Right renal cortex interstitium (tissue), 3 donors: ENCODE measurements around the gene KPTN. TPM values are rescaled to one million over a fixed set of nuclear protein-coding genes. Genes with fewer than 3 reads are reported as not detected.

Experiments used
- DNase-seq, 3 donors: peaks; one replicate each; pipeline ENCODE4 v3.0.0-alpha.2; 2013; ENCODE audit warnings: low read depth in 3 of 3, low spot score in 2 of 3
- polyA plus RNA-seq, 3 donors: library from polyadenylated mRNA; unstranded; fragments of 120-200 nt; gene quantifications; one replicate each; pipeline ENCODE4 v1.2.1, GENCODE V29; 2013; ENCODE audit not compliant: insufficient read length in 3 of 3

Gene KPTN
- polyA plus RNA-seq, 3 donors, result 10.6 to 12.9 (median 12.0) TPM

DNA sequence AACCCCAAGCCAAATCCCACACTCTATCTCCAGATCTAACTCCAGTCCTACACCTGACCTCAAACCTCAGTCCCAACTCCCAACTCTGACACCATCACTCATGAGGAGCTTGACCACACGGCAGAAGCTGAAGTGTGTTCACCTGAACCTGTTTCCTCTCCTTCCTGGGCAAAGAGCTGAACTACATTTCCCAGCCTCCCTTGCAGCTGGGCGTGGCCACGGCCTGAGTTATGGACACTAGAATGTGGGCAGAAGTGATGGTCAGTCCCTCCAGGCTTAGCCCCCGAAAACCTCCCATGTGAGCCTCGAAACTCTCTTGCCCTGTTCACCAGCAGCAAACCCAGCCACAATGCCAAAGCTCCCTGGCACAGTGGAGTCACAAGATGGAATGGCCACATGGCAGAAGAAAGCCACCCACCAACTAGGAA lies 45.2 kb downstream of the KPTN start:
- DNase-seq, result no peak

DNA sequence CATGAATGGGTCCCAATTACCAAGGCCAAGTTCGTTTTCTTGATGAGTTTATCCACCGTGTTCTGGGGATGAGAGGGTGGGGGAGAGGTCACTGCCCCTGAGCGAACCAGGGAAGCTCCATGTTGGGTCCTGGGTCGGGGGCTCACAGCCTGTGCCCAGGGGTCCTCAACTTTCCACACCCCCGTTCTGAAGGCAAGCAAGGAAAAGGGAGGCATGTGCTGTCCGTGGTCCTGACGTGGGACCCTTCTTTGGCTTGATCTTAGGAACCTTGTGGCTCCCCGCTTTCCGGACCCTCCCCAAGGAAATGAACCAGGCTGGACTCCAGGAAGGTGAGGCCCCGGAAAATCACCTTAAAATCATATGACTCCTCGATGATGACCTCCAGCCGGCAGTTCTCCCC lies 46.5 kb downstream of the KPTN start:
- DNase-seq, result no peak

DNA sequence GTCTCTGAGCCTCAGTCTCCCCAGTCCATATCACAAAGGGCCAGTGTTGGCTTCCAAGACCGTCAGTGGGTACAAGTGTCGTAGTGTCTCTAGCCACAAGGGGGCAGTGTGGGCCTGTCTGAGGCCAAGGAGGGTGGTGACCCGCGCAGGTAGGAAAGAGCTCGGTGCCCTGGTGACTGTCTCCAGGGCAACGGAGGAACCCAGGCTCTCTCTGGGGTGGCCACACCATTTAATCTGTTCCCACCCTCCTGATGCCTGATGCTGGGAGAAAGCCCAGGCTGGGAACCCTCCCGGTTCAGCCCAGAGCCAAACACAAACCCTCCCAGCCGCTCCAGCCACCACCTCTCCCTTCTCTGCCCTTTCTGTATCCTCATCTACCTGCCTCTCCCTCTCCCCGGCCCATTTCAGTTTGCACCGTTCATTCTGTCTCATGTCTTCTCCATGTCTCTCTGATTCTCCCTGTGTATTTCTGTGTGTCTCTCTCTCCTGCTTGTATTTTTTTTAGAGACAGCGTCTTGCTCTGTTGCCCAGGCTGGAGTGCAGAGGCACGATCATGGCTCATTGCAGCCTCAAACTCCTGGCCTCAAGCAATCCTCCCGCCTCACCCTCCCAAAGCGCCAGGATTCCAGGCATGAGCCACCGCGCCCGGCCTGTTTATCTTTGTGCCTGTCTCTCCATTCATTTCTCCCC lies 47.2 kb downstream of the KPTN start:
- DNase-seq, result no peak

DNA sequence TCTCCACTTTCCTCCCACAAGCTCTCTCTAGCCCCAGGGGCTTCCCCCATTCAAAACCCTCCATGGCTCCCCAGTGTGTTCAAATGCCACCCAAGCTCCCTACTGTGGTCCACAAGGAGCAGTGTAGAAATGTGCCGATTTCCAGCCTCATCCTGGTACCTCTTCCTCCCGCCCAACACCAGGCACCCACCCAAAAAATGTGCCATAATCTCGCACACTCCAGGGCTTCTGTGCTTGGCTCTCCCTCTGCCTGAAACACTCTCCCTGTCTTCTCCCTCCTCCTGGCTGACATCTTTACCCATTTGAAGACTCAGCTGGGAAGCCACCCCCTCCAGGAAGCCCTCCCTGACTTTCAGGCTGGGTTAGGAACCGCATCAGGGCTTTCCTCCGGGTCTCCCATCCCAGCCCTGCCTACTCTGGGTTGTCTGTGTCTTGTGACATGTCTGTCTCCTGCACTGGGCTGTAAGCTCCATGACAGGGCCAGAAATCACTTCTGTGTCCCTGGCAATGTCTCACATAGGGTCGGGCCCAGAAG lies 48.1 kb downstream of the KPTN start:
- no peak for DNase-seq

DNA sequence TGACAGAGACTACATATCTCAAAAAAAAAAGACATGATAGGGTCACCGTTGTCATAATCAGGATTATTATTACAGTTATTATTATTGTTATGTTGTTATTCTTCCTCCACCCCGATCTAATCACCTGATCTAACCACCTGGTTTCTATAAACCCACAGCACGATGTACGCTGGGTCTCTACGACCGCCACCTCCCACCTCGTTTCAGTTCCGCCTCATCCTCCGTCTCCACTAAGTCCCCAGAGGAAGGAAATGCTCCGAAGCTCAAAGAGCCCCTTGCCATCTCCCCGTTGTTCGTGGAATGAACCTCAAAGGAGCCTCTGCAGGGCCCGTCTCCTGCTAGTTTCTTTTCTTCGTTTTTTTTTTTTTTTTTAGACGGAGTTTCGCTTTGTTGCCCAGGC lies 48.8 kb downstream of the KPTN start:
- DNase-seq, result no peak

DNA sequence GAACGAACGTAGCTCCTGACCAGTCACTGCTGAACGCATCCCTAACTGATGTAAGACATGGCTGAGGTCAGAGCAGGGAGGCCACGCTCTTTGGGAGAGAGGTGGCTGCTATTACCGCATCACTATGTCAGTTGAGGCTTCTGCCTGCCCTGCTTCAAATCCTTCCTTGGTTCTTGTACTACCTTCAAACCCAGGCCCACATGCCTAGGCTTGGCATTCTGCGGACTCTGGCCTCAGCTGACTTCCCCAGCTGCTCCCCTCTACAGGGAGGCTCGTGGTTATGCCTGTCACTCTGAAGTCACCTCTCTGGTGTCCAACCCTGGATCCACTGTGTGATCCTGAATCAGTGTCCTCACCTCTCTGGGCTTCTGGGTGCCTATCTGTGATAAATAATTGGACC lies 49.9 kb downstream of the KPTN start:
- no peak for DNase-seq

DNA sequence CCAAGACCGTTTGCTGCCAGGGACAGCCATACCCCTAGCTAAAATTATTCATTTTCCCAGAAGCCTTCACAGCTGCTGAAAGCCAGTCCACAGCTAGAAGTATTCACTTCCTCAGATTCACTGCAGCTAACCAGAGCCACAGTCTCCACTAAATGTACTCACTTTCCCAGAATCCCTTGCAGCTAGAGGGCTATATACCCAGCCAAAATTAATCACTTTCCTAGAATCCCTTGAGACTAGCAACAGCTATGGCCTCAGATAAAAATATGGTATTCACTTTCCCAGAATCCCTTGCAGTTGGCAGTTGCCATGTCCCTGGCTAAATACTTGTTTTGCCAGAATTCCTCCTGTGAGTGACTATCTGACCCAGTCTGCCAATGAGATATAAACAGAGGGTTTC lies 50.9 kb downstream of the KPTN start:
- DNase-seq, result no peak

DNA sequence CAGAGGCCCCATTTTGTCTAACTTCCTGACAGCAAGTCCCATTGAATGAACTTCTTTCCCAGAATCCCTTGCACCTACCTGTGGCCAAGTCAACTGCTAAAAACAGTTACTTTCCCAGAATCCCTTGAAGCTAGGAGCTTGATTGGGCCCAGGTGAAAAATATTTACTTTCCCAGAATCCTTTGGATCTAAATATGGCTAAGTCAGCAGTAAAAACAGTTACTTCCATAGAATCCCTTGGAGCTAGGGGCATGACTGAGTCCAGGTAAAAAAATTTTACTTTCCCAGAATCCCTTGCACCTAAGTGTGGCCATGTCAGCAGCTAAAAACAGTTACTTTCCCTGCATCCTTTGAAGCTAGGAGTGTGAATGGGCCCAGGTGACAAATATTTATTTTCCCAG lies 51.5 kb downstream of the KPTN start:
- no peak for DNase-seq

DNA sequence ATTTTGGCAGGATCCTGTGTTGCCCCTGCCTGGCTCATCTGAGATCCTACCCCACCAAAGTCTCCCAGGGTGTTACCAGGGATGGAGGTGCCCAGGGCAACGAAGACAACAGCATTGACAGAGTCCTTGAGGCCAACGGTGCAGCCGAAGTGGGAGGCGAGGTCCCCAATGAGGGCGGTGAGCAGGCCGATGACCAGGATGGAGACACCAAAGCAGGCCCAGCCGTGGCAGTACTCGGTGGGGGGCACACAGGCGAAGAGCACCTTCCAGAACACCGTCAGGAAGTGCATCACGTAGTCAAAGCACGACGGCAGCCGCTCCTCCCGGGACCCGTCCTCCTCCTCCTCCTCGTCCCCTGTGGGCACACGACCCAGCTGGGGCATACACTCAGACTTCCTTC lies 51.9 kb downstream of the KPTN start:
- no peak for DNase-seq

DNA sequence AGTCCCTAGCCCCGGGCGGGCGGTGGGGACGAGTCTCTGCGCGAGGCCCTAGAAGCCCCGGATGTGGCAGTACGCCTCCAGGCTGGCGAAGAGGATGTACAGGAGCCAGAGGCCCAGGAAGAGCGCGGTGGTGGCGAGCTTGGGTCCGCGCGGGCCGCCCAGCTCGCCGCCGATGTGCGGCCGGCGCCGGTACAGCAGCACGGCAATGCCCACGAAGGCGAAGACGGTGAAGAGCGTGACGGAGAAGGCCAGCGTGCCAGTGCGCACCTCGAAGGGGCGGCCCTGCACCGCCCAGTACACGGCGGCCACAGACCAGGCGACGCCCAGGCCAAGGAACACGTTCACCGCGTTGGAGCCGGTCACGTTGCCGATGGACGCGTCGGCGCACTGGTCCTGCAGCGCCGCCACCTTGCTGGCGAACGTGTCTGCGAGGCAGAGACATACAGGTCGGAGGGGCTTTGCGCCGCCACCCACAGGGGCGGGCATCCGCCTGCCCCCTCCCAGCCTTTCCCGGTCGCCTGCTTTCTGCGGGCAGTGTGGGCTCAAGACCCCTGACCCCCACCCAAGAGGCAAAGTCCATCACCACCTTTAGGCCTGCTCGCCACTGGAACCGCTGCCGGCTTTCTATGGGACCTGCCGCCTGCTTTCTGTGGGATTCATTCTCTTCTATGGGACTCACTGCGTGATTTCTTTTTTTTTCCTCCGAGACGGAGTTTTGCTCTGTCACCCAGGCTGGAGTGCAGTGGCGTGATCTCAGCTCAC lies 53.8 kb downstream of the KPTN start:
- no peak for DNase-seq

DNA sequence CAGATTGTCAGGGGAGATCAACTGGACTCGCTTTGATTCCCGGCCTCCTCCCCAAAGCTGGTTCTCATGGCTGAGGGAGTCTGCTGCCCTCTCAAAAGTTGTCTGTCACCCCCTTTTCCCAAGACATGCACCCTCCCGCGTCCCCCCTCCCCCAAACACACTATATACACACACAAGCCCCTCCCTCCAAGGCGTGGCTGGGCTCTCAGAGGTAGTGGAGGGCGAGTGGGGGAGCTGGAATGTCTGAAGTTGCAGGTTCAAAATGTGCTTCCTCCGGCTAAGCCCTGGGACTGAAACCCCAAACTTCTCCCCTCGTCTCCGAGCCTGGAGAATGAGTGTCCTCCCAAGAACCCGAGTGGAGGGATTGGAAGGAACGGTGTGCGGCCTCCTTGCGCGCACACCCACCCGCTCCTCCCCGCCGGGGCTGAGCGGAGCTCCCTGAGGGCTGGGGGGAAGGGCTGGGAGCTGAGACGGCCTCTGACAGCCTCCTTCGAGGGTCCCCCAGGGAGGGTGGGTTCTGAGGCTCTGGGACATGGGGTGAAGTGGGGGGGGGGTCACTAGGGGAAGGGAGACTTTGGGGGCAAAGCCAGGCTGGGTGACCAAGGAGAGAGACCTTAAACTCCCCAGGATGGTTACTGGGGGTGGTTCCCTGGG lies 54.8 kb downstream of the KPTN start:
- DNase-seq, result no peak

DNA sequence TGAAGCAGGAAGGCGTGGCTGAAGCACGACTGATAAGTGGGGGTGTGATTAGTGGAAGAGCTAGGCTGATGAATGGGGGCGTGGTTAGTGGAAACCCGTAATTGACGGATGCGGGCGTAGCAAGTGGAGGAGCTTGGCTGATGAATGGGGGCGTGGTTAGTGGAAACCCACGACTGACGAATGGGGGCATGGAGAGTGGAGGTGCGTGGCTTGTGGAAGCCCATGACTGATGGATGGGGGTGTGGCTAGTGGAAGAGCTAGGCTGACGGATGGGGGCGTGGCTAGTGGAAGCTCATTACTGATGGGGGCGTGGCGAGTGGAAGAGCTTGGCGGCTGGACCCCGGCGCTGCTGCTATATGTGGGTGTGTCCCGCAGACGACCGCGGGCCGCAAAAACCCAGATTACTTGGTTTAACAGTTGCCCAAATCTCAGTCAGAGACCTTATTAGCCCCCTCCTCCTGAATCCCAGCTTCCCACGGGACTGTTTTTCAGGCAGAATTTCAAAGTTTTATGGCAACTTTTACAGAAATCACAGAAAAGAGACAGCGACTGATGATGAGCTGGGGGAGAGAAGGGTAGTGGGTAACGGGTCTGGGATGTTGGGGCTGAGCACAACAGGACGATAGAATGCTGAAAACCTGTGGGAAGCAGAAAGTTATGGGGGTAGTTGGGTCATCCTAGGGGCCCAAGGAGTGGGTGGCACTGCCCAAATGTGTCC lies 55.7 kb downstream of the KPTN start:
- DNase-seq, result peak in 2 of 3 donors; percentile 78 to 81

DNA sequence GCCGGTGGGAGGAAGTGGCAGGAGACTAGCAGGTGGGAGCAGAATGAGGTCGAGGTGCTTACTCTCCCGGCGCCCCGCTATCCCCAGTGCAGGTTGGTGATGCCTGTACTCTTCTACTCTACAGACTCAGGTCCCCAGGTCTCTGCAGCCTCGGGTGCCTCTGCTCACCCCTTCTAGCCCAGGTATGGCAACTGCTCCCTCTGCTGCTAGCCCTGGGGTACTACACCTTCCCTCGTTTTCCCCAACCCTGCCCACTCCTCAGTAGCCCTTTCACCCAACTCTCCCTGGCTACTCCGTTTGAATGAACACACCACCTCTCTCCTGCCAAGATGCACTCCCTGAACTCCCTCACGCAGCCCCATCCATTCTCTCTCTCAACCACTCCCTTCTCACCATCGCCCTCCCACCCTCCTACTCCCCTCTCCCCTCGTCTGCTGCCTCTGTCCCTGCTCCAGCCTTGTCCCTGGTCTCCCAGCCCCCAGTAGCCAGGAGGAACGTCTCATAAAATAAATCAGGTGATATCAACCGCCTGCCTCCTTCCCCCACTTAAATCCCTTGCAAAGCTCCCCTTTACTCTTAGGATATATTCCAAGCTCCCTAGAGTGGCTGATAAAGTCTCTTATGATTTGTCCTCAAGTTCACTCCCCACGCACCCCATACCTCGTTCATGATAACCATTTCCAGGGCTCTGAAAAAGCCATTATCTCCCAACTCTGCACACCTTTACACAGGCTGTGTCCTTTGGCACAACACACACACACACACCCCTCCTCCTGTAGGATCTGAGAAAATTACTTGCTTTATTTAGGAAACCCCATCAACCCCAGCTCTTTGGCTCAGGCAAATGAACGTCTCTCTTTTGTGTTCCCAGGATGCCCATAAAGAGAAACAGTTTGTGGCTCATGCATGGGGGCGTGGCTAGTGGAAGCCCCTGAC lies 56.5 kb downstream of the KPTN start:
- no peak for DNase-seq

Other genes with a start within 250 kb of the KPTN start
- 10 to 100 TPM; 18.9 to 20.4 (median 19.9) TPM for gene CCDC9, start 227.7 kb downstream of the KPTN start, polyA plus RNA-seq
- gene INAFM1, start 209.3 kb downstream of the KPTN start, polyA plus RNA-seq, result 1 to 10 TPM; 5.1 to 6.1 (median 5.5) TPM
- gene C5AR1, start 174.4 kb downstream of the KPTN start, polyA plus RNA-seq, result 1 to 10 TPM; 3.9 to 4.6 (median 4.0) TPM
- gene C5AR2, start 152.0 kb downstream of the KPTN start, polyA plus RNA-seq, result under 1 TPM; 0.27 to 0.35 (median 0.29) TPM
- 10 to 100 TPM in 2 of 3 donors, 1 to 10 TPM in 1; 9.9 to 10.9 (median 10.5) TPM for gene DHX34, start 134.9 kb downstream of the KPTN start, polyA plus RNA-seq
- gene MEIS3, start 64.7 kb downstream of the KPTN start, polyA plus RNA-seq, result 10 to 100 TPM; 15.3 to 19.2 (median 17.9) TPM
- gene SLC8A2, start 12.3 kb downstream of the KPTN start, polyA plus RNA-seq, result under 1 TPM; 0.07 to 0.28 (median 0.08) TPM
- 100 to 1,000 TPM; 159 to 174 (median 160) TPM for gene NAPA, start 30.8 kb upstream of the KPTN start, polyA plus RNA-seq
- under 1 TPM; 0.18 to 0.23 (median 0.22) TPM for gene ZNF541, start 88.9 kb upstream of the KPTN start, polyA plus RNA-seq
- gene BICRA, start 124.9 kb upstream of the KPTN start, polyA plus RNA-seq, result 1 to 10 TPM; 8.0 to 9.7 (median 9.6) TPM
- 10 to 100 TPM; 23.6 to 29.3 (median 25.9) TPM for gene EHD2, start 229.2 kb upstream of the KPTN start, polyA plus RNA-seq